ENCODE measurements around the gene ODAD3. TPM values are rescaled to one million over a fixed set of nuclear protein-coding genes. Genes with fewer than 3 reads are reported as not detected.

ODAD3 gene
- total and polyA plus RNA-seq, 2 of the 13 experiments (the other 11 are each of a cell fraction or from before 2014, with no cell fraction given), result 0.04 to 0.08 TPM

DNA sequence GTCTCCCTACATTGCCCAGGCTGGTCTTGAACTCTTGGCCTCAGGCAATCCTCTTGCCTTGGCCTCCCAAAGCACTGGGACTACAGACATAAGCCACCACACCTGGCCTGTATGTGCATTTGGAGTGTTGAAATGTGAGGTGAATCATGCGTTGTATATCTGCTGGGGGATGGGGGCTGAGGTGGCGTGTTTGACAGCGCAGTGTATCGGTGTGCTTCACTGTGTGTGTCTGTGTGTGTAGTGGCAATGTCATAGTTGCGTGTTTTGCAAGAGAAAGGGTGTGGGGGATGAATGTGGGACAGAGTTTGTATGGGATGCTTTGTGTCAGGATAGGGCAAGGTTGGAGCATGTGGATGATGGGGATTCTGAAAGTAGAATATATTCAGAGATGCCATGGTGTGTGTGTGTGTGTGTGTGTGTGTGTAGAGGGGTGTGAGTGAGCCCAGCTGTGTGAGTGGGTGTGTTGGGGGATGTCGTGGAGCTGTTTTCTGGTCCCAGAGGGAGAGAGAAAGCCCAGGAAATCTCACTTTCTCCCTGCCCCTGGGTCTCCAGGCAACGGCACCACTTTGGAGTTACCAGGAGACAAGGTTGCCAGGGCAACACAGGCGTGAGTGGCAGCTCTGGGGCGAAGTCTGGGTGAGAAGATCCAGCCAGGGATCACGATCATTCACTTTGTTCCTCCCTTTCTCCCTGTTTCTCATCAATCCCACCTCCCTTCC lies 61.6 kb downstream of the ODAD3 start:
- Histone ChIP-seq H3K79me2 (ENCODE audit: insufficient read depth, low read length) (peaks cover 12% of the 10 kb centered on the region), H4K20me1 (ENCODE audit: insufficient read depth, low read length) (no peaks in the 10 kb centered on the region), H3K4me3 (replicated peaks in 1 of 3; ENCODE audit: insufficient read depth in 1 of 3, low read depth in 2 of 3, low read length in 3 of 3) (peak overlapping the region in 1 of 3 experiments; percentile 80; a peak in 2 of 6 replicates), H3K27ac (ENCODE audit: extremely low read length, insufficient read depth, low read length) (no peak overlapping the region), H3K4me2 (ENCODE audit: low read depth, low read length) (peak overlapping the region; percentile 92), H2AFZ (ENCODE audit: low read length) (no peak overlapping the region), H3K36me3 (replicated peaks in 1 of 2; ENCODE audit: control insufficient read depth in 1 of 2, insufficient read depth in 2 of 2, low read length in 2 of 2) (peaks cover 1 to 13% of the 10 kb centered on the region in 2 experiments; a peak in 2 of 5 replicates), H3K27me3 (ENCODE audit: control insufficient read depth in 1 of 2, insufficient read depth in 2 of 2, low read length in 2 of 2) (no peaks in the 10 kb centered on the region; a peak in 1 of 5 replicates), H3K9me3 (ENCODE audit: low read length) (no peaks in the 10 kb centered on the region), H3K9ac (ENCODE audit: insufficient read depth, low read depth, low read length) (peak overlapping the region; percentile 86; the same call in 1 of the 2 replicates), H3K4me1 (ENCODE audit: insufficient read depth, low read length) (peaks cover 31% of the 10 kb centered on the region)
- in situ Hi-C loops (cut with HindIII; ENCODE audit: extremely low pct_ligation_motif_present, low pct_unique_long_range_greater_than_20kb) (no loop called here), intact Hi-C loops (cut with micrococcal nuclease; ENCODE audit: unreplicated experiment) (no loop called here)
- ChIA-PET CTCF (ENCODE audit: low intra/inter-chr PET ratio, low total read pairs) (no interaction called here), POLR2A (interaction anchor here (3.3 kb wide), 1 partner anchor 11 kb away, joined by 51 read pairs; the partner anchor contains the start of gene EPOR)
- FAIRE-seq, result no peak
- 83% methylated on average over 10 of the region's 10 CpGs for WGBS (ENCODE audit: low lambda C conversion rate)
- no peak for DNase-seq (ENCODE audit: low spot score)
- no peak for ATAC-seq
- no TSS peak for BruUV-seq (replicated peaks)
- TF ChIP-seq, protein P1, sequence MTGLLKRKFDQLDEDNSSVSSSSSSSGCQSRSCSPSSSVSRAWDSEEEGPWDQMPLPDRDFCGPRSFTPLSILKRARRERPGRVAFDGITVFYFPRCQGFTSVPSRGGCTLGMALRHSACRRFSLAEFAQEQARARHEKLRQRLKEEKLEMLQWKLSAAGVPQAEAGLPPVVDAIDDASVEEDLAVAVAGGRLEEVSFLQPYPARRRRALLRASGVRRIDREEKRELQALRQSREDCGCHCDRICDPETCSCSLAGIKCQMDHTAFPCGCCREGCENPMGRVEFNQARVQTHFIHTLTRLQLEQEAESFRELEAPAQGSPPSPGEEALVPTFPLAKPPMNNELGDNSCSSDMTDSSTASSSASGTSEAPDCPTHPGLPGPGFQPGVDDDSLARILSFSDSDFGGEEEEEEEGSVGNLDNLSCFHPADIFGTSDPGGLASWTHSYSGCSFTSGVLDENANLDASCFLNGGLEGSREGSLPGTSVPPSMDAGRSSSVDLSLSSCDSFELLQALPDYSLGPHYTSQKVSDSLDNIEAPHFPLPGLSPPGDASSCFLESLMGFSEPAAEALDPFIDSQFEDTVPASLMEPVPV (CRISPR knock-in tag; IDR thresholded peaks at IDR 0.05), result no peak
- TF ChIP-seq ZSCAN30 (CRISPR knock-in tag; IDR thresholded peaks at IDR 0.05) (no peak), ZNF343 (CRISPR knock-in tag; IDR thresholded peaks at IDR 0.05) (no peak), PHF5A (CRISPR knock-in tag; IDR thresholded peaks at IDR 0.05; ENCODE audit: low read depth, unreplicated experiment) (no peak), CREB1 (IDR thresholded peaks at IDR 0.05) (no peak), CREB1 (CRISPR knock-in tag; IDR thresholded peaks at IDR 0.05) (no peak), EP300 (IDR thresholded peaks at IDR 0.05; ENCODE audit: low read depth in 2 of 2, low read length in 2 of 2) (no peak), EP300 (CRISPR knock-in tag; IDR thresholded peaks at IDR 0.05; ENCODE audit: borderline replicate concordance) (no peak), ZNF251 (CRISPR knock-in tag; IDR thresholded peaks at IDR 0.05) (no peak), CENPT (CRISPR knock-in tag; IDR thresholded peaks at IDR 0.05; ENCODE audit: low read depth) (no peak), RBFOX2 (IDR thresholded peaks at IDR 0.05; ENCODE audit: low read depth, low read length) (no peak), ZNF713 (CRISPR knock-in tag; IDR thresholded peaks at IDR 0.05) (no peak), MLLT10 (CRISPR knock-in tag; IDR thresholded peaks at IDR 0.05) (no peak), GTF3A (CRISPR knock-in tag; conservative IDR thresholded peaks at IDR 0.05) (no peak), RBM22 (optimal IDR thresholded peaks at IDR 0.05; ENCODE audit: low read length) (peak; percentile 99), RFX3 (CRISPR knock-in tag; IDR thresholded peaks at IDR 0.05) (peak; percentile 69)
- TF ChIP-seq, protein P2, sequence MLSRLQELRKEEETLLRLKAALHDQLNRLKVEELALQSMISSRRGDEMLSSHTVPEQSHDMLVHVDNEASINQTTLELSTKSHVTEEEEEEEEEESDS (CRISPR knock-in tag; IDR thresholded peaks at IDR 0.05; ENCODE audit: borderline replicate concordance), result no peak
- TF ChIP-seq, protein P3, sequence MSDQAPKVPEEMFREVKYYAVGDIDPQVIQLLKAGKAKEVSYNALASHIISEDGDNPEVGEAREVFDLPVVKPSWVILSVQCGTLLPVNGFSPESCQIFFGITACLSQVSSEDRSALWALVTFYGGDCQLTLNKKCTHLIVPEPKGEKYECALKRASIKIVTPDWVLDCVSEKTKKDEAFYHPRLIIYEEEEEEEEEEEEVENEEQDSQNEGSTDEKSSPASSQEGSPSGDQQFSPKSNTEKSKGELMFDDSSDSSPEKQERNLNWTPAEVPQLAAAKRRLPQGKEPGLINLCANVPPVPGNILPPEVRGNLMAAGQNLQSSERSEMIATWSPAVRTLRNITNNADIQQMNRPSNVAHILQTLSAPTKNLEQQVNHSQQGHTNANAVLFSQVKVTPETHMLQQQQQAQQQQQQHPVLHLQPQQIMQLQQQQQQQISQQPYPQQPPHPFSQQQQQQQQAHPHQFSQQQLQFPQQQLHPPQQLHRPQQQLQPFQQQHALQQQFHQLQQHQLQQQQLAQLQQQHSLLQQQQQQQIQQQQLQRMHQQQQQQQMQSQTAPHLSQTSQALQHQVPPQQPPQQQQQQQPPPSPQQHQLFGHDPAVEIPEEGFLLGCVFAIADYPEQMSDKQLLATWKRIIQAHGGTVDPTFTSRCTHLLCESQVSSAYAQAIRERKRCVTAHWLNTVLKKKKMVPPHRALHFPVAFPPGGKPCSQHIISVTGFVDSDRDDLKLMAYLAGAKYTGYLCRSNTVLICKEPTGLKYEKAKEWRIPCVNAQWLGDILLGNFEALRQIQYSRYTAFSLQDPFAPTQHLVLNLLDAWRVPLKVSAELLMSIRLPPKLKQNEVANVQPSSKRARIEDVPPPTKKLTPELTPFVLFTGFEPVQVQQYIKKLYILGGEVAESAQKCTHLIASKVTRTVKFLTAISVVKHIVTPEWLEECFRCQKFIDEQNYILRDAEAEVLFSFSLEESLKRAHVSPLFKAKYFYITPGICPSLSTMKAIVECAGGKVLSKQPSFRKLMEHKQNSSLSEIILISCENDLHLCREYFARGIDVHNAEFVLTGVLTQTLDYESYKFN (CRISPR knock-in tag; conservative IDR thresholded peaks at IDR 0.05), result no peak
- TF ChIP-seq, protein P4, sequence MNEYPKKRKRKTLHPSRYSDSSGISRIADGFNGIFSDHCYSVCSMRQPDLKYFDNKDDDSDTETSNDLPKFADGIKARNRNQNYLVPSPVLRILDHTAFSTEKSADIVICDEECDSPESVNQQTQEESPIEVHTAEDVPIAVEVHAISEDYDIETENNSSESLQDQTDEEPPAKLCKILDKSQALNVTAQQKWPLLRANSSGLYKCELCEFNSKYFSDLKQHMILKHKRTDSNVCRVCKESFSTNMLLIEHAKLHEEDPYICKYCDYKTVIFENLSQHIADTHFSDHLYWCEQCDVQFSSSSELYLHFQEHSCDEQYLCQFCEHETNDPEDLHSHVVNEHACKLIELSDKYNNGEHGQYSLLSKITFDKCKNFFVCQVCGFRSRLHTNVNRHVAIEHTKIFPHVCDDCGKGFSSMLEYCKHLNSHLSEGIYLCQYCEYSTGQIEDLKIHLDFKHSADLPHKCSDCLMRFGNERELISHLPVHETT (CRISPR knock-in tag; conservative IDR thresholded peaks at IDR 0.05), result no peak
